Glutamatergic neuron (in vitro differentiated cells): ENCODE measurements around the gene ACAP3. TPM values are rescaled to one million over a fixed set of nuclear protein-coding genes. Genes with fewer than 3 reads are reported as not detected.
A peak's percentile ranks its signal among the peaks of the same experiment; 100 is the strongest.

ENCODE experiments used
- DNase-seq: peaks from one replicate; pipeline ENCODE4 v3.0.0; 2022
- H3K27ac Mint-ChIP-seq: one replicate; pipeline ENCODE4 v1.8.0; 2020; ENCODE audit warnings: mild to moderate bottlenecking, mixed read lengths, inconsistent platforms; ENCODE audit not compliant: unreplicated experiment
- H3K27me3 Mint-ChIP-seq: one replicate; pipeline ENCODE4 v1.8.0; 2020; ENCODE audit warnings: mild to moderate bottlenecking, moderate library complexity, mixed read lengths, inconsistent platforms; ENCODE audit not compliant: unreplicated experiment
- H3K36me3 Mint-ChIP-seq: one replicate; pipeline ENCODE4 v1.8.0; 2020; ENCODE audit warnings: mild to moderate bottlenecking, mixed read lengths, inconsistent platforms; ENCODE audit not compliant: unreplicated experiment
- H3K4me1 Mint-ChIP-seq: one replicate; pipeline ENCODE4 v1.8.0; 2020; ENCODE audit warnings: mild to moderate bottlenecking, low read depth, mixed read lengths, inconsistent platforms; ENCODE audit not compliant: unreplicated experiment
- H3K4me3 Mint-ChIP-seq: one replicate; pipeline ENCODE4 v1.8.0; 2020; ENCODE audit warnings: mild to moderate bottlenecking, mixed read lengths, inconsistent platforms; ENCODE audit not compliant: unreplicated experiment
- H3K9me3 Mint-ChIP-seq: one replicate; pipeline ENCODE4 v1.8.0; 2020; ENCODE audit warnings: mild to moderate bottlenecking, moderate library complexity, mixed read lengths, inconsistent platforms; ENCODE audit not compliant: unreplicated experiment
- CTCF ChIP-seq: fragments of 200-600 bp; sonication (generic); IDR thresholded peaks from one replicate; pipeline ENCODE4 v1.5.0; 2021; ENCODE audit not compliant: partially characterized antibody, unreplicated experiment
- total RNA-seq: library from RNA; stranded (reverse); fragmentation: NEBNext Ultra II Directional; extraction: Animal tissue kit (Norgen Biotek cat#: 25700); gene quantifications from one replicate; pipeline ENCODE4 v1.2.1, GENCODE V29; 2021; ENCODE audit not compliant: unreplicated experiment

ACAP3 gene
- total RNA-seq, 1 donor from 2014 or later, result 1,099 TPM

- TF ChIP-seq CTCF, result no peak
- no peak for DNase-seq
- H3K4me1 Mint-ChIP-seq, result peaks cover 9% of the 10 kb centered on the region
- H3K9me3 Mint-ChIP-seq, result peaks cover 18% of the 10 kb centered on the region
- H3K36me3 Mint-ChIP-seq, result no peaks in the 10 kb centered on the region
- no peak overlapping the region for H3K27ac Mint-ChIP-seq
- H3K27me3 Mint-ChIP-seq, result peaks cover 13% of the 10 kb centered on the region
- H3K4me3 Mint-ChIP-seq, result no peak overlapping the region
Measured at GRCh38 chr1:1328254-1328653, 20.5 kb upstream of the ACAP3 start.

GRCh38 chr1:1327291-1327690 is 19.6 kb upstream of the ACAP3 start:
- Mint-ChIP-seq H3K27me3 (peaks cover 12% of the 10 kb centered on the region), H3K9me3 (peaks cover 18% of the 10 kb centered on the region), H3K36me3 (no peaks in the 10 kb centered on the region), H3K27ac (no peak overlapping the region), H3K4me1 (peaks cover 12% of the 10 kb centered on the region), H3K4me3 (no peak overlapping the region)
- no peak for TF ChIP-seq CTCF
- DNase-seq, result no peak

- H3K4me1 Mint-ChIP-seq, result peaks cover 12% of the 10 kb centered on the region
- no peak for DNase-seq
- TF ChIP-seq CTCF, result no peak
- peak overlapping the region; percentile 15 for H3K4me3 Mint-ChIP-seq
- H3K9me3 Mint-ChIP-seq, result peaks cover 15% of the 10 kb centered on the region
- no peaks in the 10 kb centered on the region for H3K36me3 Mint-ChIP-seq
- peaks cover 12% of the 10 kb centered on the region for H3K27me3 Mint-ChIP-seq
- no peak overlapping the region for H3K27ac Mint-ChIP-seq
Measured at GRCh38 chr1:1326075-1326605, 18.4 kb upstream of the ACAP3 start.

GRCh38 chr1:1325288-1326074 is 17.8 kb upstream of the ACAP3 start:
- H3K4me3 Mint-ChIP-seq, result peak overlapping the region; percentile 69
- TF ChIP-seq CTCF, result no peak
- peaks cover 13% of the 10 kb centered on the region for H3K9me3 Mint-ChIP-seq
- H3K27me3 Mint-ChIP-seq, result peaks cover 11% of the 10 kb centered on the region
- peaks cover 12% of the 10 kb centered on the region for H3K4me1 Mint-ChIP-seq
- DNase-seq, result no peak
- H3K27ac Mint-ChIP-seq, result no peak overlapping the region
- H3K36me3 Mint-ChIP-seq, result no peaks in the 10 kb centered on the region

GRCh38 chr1:1324524-1325287 is 17.0 kb upstream of the ACAP3 start, which contains the start of the genes CPTP and INTS11:
Gene CPTP (plus strand): TSS chr1:1324802. CDS start chr1:1326911, 2,109 bp downstream.
Gene INTS11 (minus strand): TSS chr1:1324660. CDS start chr1:1324608, 52 bp downstream.
- peak; percentile 98 for DNase-seq
- TF ChIP-seq CTCF, result no peak
- Mint-ChIP-seq H3K4me1 (peaks cover 6% of the 10 kb centered on the region), H3K36me3 (no peaks in the 10 kb centered on the region), H3K4me3 (peak within 1 kb of the TSS; percentile 85), H3K27me3 (peaks cover 7% of the 10 kb centered on the region), H3K9me3 (peaks cover 7% of the 10 kb centered on the region), H3K27ac (peak within 1 kb of the TSS; percentile 82)
